ENCODE measurements around the gene L3MBTL4. TPM values are rescaled to one million over a fixed set of nuclear protein-coding genes. Genes with fewer than 3 reads are reported as not detected.

L3MBTL4 gene
- total RNA-seq, 1 experiment from 2014 or later: 2.1 TPM

GRCh38 chr18:6001867-6002266, 412.8 kb downstream of the L3MBTL4 start:
- Mint-ChIP-seq H3K9me3 (ENCODE audit: low read depth, unreplicated experiment) (peaks cover 13% of the 10 kb centered on the region), H3K27me3 (ENCODE audit: unreplicated experiment) (peaks cover 13% of the 10 kb centered on the region), H3K27ac (ENCODE audit: unreplicated experiment) (no peak overlapping the region), H3K36me3 (ENCODE audit: insufficient read depth, unreplicated experiment) (no peaks in the 10 kb centered on the region), H3K4me3 (ENCODE audit: low read depth, unreplicated experiment) (no peak overlapping the region), H3K4me1 (ENCODE audit: low read depth, unreplicated experiment) (no peaks in the 10 kb centered on the region)
- CTCF ChIA-PET: no interaction called here
- DNase-seq: no peak
- BruUV-seq (replicated peaks): no TSS peak
- no peak for TF ChIP-seq CTCF (IDR thresholded peaks at IDR 0.05; ENCODE audit: unreplicated experiment)
- intact Hi-C loops (cut with micrococcal nuclease; ENCODE audit: unreplicated experiment): no loop called here

GRCh38 chr18:5998907-5999306, 415.8 kb downstream of the L3MBTL4 start:
- no peak for TF ChIP-seq CTCF (IDR thresholded peaks at IDR 0.05; ENCODE audit: unreplicated experiment)
- H3K4me1 Mint-ChIP-seq (ENCODE audit: low read depth, unreplicated experiment): no peaks in the 10 kb centered on the region

GRCh38 chr18:5998166-5998881, 416.4 kb downstream of the L3MBTL4 start:
- intact Hi-C loops (cut with micrococcal nuclease; ENCODE audit: unreplicated experiment): no loop called here

More at GRCh38 chr18:5998907-5999306, 415.8 kb downstream of the L3MBTL4 start:
- no peak for DNase-seq
- H3K27me3 Mint-ChIP-seq (ENCODE audit: unreplicated experiment): no peaks in the 10 kb centered on the region
- no TSS peak for BruUV-seq (replicated peaks)
- no peaks in the 10 kb centered on the region for H3K36me3 Mint-ChIP-seq (ENCODE audit: insufficient read depth, unreplicated experiment)
- H3K9me3 Mint-ChIP-seq (ENCODE audit: low read depth, unreplicated experiment): peaks cover 8% of the 10 kb centered on the region
- H3K27ac Mint-ChIP-seq (ENCODE audit: unreplicated experiment): no peak overlapping the region
- CTCF ChIA-PET: no interaction called here
- intact Hi-C loops (cut with micrococcal nuclease; ENCODE audit: unreplicated experiment): no loop called here
- no peak overlapping the region for H3K4me3 Mint-ChIP-seq (ENCODE audit: low read depth, unreplicated experiment)

GRCh38 chr18:5997361-5997760, 417.4 kb downstream of the L3MBTL4 start:
- no peak for TF ChIP-seq CTCF (IDR thresholded peaks at IDR 0.05; ENCODE audit: unreplicated experiment)
- Mint-ChIP-seq H3K27ac (ENCODE audit: unreplicated experiment) (no peak overlapping the region), H3K4me3 (ENCODE audit: low read depth, unreplicated experiment) (no peak overlapping the region), H3K27me3 (ENCODE audit: unreplicated experiment) (no peaks in the 10 kb centered on the region), H3K36me3 (ENCODE audit: insufficient read depth, unreplicated experiment) (no peaks in the 10 kb centered on the region), H3K4me1 (ENCODE audit: low read depth, unreplicated experiment) (no peaks in the 10 kb centered on the region), H3K9me3 (ENCODE audit: low read depth, unreplicated experiment) (peaks cover 10% of the 10 kb centered on the region)
- no TSS peak for BruUV-seq (replicated peaks)
- intact Hi-C loops (cut with micrococcal nuclease; ENCODE audit: unreplicated experiment): no loop called here
- CTCF ChIA-PET: no interaction called here
- no peak for DNase-seq

More at GRCh38 chr18:5998166-5998881, 416.4 kb downstream of the L3MBTL4 start:
- H3K27ac Mint-ChIP-seq (ENCODE audit: unreplicated experiment): no peak overlapping the region
- no peaks in the 10 kb centered on the region for H3K36me3 Mint-ChIP-seq (ENCODE audit: insufficient read depth, unreplicated experiment)
- H3K4me3 Mint-ChIP-seq (ENCODE audit: low read depth, unreplicated experiment): no peak overlapping the region
- peaks cover 8% of the 10 kb centered on the region for H3K9me3 Mint-ChIP-seq (ENCODE audit: low read depth, unreplicated experiment)
- CTCF ChIA-PET: no interaction called here
- BruUV-seq (replicated peaks): no TSS peak
- no peaks in the 10 kb centered on the region for H3K4me1 Mint-ChIP-seq (ENCODE audit: low read depth, unreplicated experiment)
- H3K27me3 Mint-ChIP-seq (ENCODE audit: unreplicated experiment): no peaks in the 10 kb centered on the region
- DNase-seq: no peak
- no peak for TF ChIP-seq CTCF (IDR thresholded peaks at IDR 0.05; ENCODE audit: unreplicated experiment)

Data from Calu3 (cell line).